GM19468 (cell line): ENCODE data around the gene TCEAL8.

Experiments used
- ATAC-seq: cut with Tn5 transposase; IDR thresholded peaks from one replicate; pipeline ENCODE4 v1.9.1; 2021; ENCODE audit warnings: mild to moderate bottlenecking, moderate library complexity, moderate number of reproducible peaks; ENCODE audit not compliant: unreplicated experiment; ENCODE audit errors: extremely low read depth

TCEAL8 gene

GRCh38 chrX:103215425-103215991 is 39.4 kb downstream of the TCEAL8 start:
- no peak for ATAC-seq

DNA sequence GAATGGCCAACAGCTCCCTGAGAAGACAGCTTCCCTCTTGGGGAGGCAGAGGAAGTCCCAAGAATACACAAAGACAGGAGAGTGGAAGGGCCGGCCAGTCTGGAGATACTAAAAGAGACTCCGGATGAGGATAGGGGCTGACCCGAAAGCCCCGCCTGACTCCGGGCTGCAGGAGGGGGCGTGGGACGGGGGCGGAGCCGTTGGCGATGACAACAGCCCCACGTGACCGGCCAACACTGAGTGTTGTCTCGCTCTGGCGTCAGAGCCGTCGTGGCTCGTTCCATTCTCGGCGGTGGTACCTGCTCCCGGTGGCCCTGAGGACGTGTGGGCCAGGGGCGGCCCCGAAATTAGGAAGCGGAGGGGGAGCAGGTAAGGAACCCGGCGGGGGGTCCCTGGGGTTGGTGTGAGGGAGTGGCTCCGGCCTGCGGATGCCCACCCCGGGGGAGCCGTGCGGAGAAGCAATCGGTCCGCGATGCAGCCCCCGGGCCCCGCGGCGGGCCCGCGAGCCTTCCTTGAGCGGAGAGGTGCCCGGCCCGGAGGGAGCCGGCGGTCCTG is 40.0 kb downstream of the TCEAL8 start, which contains the start of gene BEX4:
Gene BEX4, plus strand, starts transcription at position 239 of the 555 bp plus-strand sequence. CDS start 1,046 bp downstream, outside the sequence.
- peak; percentile 74 for ATAC-seq

DNA sequence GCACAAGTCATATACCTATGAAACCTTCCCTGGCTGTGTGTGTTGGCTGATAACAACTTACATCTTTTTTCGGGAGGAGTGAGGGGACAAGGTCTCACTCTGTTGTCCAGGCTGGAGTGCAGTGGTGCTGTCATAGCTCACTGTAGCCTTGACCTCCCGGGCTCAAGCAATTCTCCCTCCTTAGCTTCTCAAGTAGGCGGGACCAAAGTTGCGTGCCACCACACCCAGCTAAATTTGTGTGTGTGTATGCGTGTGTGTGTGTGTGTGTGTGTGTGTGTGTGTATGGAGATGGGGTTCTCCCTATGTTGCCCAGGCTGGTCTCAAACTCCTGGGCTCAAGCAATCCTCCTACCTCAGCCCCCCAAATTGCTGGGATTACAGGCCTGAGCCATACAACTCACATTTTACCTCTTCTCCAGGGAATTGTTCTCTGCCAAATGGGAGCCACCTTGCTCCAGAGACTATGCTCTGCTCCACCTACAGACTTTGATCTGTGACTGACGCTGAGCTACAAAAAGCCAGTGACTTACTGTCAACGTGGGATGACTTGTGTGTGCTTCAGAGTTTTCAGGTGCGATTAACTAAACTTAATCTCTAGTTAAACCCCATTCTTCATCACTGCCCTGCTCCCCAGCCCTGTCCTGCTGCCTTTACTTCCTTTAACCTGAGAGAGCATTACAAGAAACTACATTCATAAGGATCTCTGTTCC is 42.1 kb downstream of the TCEAL8 start:
- no peak for ATAC-seq

GRCh38 chrX:103211012-103211715 is 43.8 kb downstream of the TCEAL8 start:
- ATAC-seq, result no peak

DNA sequence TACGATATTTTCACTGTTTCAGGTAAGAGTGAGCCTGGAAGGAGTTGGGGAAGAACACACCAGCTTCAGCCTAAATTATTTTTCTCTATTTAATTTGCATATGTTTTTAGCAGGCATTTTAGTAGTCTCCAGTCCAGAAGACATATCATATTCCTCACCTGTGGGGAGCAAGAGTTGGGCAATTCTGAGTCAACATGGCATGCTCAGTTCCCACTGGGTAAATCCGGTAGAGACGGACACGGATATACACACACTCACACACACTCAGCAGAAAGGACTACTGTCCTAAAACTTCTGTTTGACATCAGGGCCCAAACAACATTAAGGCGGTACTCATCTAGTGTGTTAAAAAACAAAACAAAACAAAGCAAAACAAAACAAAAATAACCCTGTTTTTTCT is 44.9 kb downstream of the TCEAL8 start:
- no peak for ATAC-seq
